Trophoblast cell (in vitro differentiated cells and primary cell): ENCODE results near the gene APOL2.
"Not testable (repeated sequence)": the region's sequence is repeated elsewhere in the genome, so short reads cannot be mapped to it uniquely, and the experiment has no call there.

ENCODE experiments used
- DNase-seq, 2 donors: peaks; one replicate each; pipeline ENCODE4 v3.0.0-alpha.2; 2016
- H2AFZ ChIP-seq: 2 replicates; pipeline ENCODE4 v1.6.1; 2013; ENCODE audit warnings: low read length, moderate library complexity, mild to moderate bottlenecking; ENCODE audit not compliant: insufficient read depth, poor library complexity
- H2AK5ac ChIP-seq: 2 replicates; pipeline ENCODE4 v1.6.1; 2013; ENCODE audit warnings: mild to moderate bottlenecking, low read length
- H2BK120ac ChIP-seq: 2 replicates; pipeline ENCODE4 v1.6.1; 2013; ENCODE audit warnings: low read length, mild to moderate bottlenecking, moderate library complexity; ENCODE audit not compliant: insufficient read depth, poor library complexity
- H2BK12ac ChIP-seq: 2 replicates; pipeline ENCODE4 v1.6.1; 2013; ENCODE audit warnings: mild to moderate bottlenecking, low read length, moderate library complexity
- H2BK5ac ChIP-seq: 2 replicates; pipeline ENCODE4 v1.6.1; 2013; ENCODE audit warnings: low read length, low read depth, moderate library complexity, mild to moderate bottlenecking; ENCODE audit not compliant: poor library complexity
- H3K14ac ChIP-seq: 2 replicates; pipeline ENCODE4 v1.6.1; 2013; ENCODE audit warnings: mild to moderate bottlenecking, low read length
- H3K18ac ChIP-seq: 2 replicates; pipeline ENCODE4 v1.6.1; 2013; ENCODE audit warnings: mild to moderate bottlenecking, low read length
- H3K23ac ChIP-seq: 2 replicates; pipeline ENCODE4 v1.6.1; 2013; ENCODE audit warnings: low read length
- H3K27ac ChIP-seq: 2 replicates; pipeline ENCODE4 v1.5.1; 2013; ENCODE audit warnings: low read depth, mild to moderate bottlenecking, inconsistent platforms, low read length, moderate library complexity
- H3K27me3 ChIP-seq: 2 replicates; pipeline ENCODE4 v1.6.1; 2013; ENCODE audit warnings: inconsistent platforms, mild to moderate bottlenecking, low read length, moderate library complexity; ENCODE audit not compliant: insufficient read depth
- H3K36me3 ChIP-seq, 2 experiments: 1 replicate in 1 of 2; 2 replicates in 1 of 2; pipeline ENCODE4 v1.6.1; 2013; ENCODE audit warnings: low read length in 2 of 2, mild to moderate bottlenecking in 2 of 2, moderate library complexity in 1 of 2; ENCODE audit not compliant: insufficient read depth in 2 of 2, control insufficient read depth in 1 of 2
- H3K4ac ChIP-seq: 2 replicates; pipeline ENCODE4 v1.6.1; 2013; ENCODE audit warnings: low read depth, mild to moderate bottlenecking, low read length, moderate library complexity
- H3K4me1 ChIP-seq, 2 experiments: 1 replicate in 1 of 2; 2 replicates in 1 of 2; pipeline ENCODE4 v1.6.1; 2013; ENCODE audit warnings: low read length in 2 of 2, mild to moderate bottlenecking in 2 of 2, moderate library complexity in 1 of 2; ENCODE audit not compliant: insufficient read depth in 2 of 2, control insufficient read depth in 1 of 2
- H3K4me2 ChIP-seq: 2 replicates; pipeline ENCODE4 v1.6.1; 2013; ENCODE audit warnings: inconsistent platforms, mild to moderate bottlenecking, low read length, moderate library complexity
- H3K4me3 ChIP-seq: 2 replicates; pipeline ENCODE4 v1.5.1; 2013; ENCODE audit warnings: mild to moderate bottlenecking, low read depth, low read length, inconsistent platforms
- H3K79me1 ChIP-seq: one replicate; pipeline ENCODE4 v1.6.1; 2013; ENCODE audit warnings: low read length
- H3K79me2 ChIP-seq: 2 replicates; pipeline ENCODE4 v1.6.1; 2013; ENCODE audit warnings: low read length, mild to moderate bottlenecking; ENCODE audit not compliant: control insufficient read depth, insufficient read depth, poor library complexity
- H3K9ac ChIP-seq: 2 replicates; pipeline ENCODE4 v1.6.1; 2013; ENCODE audit warnings: mild to moderate bottlenecking, low read length
- H3K9me3 ChIP-seq: 2 replicates; pipeline ENCODE4 v1.6.1; 2013; ENCODE audit warnings: low read depth, mild to moderate bottlenecking, control low read depth, inconsistent platforms, low read length; ENCODE audit not compliant: insufficient read depth
- H4K12ac ChIP-seq: 2 replicates; pipeline ENCODE4 v1.6.1; 2013; ENCODE audit warnings: low read depth, mild to moderate bottlenecking, low read length, moderate library complexity
- H4K8ac ChIP-seq: 2 replicates; pipeline ENCODE4 v1.6.1; 2013; ENCODE audit warnings: low read depth, mild to moderate bottlenecking, low read length, moderate library complexity
- H4K91ac ChIP-seq: one replicate; pipeline ENCODE4 v1.6.1; 2013; ENCODE audit warnings: low read depth, mild to moderate bottlenecking, low read length, moderate library complexity
- WGBS: extraction: QIAGEN DNeasy Blood & Tissue Kit; methylation state at CpG from one replicate; pipeline ENCODE4 v1.1.7; 2013; ENCODE audit warnings: missing lambda C conversion rate; ENCODE audit not compliant: insufficient read length, insufficient coverage; ENCODE audit errors: extremely low coverage; 5-methylcytosine and 5-hydroxymethylcytosine counted together

The APOL2 gene

DNA sequence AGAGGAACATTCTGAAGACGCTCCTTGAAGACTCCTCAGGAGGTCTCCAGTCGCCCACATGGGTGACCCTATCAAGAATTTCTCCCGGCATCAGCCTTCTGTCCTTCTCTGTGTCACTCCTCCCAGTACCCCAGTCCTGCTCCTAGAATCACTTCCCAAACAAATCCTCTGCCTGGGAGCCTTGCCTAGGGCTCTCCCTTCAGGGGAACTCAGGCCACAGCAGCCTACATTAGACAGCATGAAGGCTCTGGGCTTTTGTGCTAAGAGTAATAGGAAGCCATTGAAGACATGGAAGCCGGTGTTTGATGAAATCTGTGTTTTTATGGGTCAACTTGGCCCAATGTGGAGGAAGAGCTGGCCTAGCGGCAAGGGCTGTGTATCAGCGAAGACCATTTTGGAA lies 51.5 kb downstream of the APOL2 start:
- not testable (repeated sequence) for H3K4me3 ChIP-seq, H3K4me2 ChIP-seq, H3K4me1 ChIP-seq, H3K27ac ChIP-seq, H3K27me3 ChIP-seq, H3K36me3 ChIP-seq, H3K14ac ChIP-seq, H2BK5ac ChIP-seq, H4K12ac ChIP-seq, H3K4ac ChIP-seq, H3K23ac ChIP-seq, H3K9me3 ChIP-seq, H2AK5ac ChIP-seq, H4K91ac ChIP-seq, H2BK12ac ChIP-seq, H3K79me1 ChIP-seq, H3K18ac ChIP-seq, H3K79me2 ChIP-seq, H2AFZ ChIP-seq, H3K9ac ChIP-seq, H2BK120ac ChIP-seq, H4K8ac ChIP-seq, DNase-seq
- WGBS: no CpG with 5 or more reads among the region's 6 CpGs

DNA sequence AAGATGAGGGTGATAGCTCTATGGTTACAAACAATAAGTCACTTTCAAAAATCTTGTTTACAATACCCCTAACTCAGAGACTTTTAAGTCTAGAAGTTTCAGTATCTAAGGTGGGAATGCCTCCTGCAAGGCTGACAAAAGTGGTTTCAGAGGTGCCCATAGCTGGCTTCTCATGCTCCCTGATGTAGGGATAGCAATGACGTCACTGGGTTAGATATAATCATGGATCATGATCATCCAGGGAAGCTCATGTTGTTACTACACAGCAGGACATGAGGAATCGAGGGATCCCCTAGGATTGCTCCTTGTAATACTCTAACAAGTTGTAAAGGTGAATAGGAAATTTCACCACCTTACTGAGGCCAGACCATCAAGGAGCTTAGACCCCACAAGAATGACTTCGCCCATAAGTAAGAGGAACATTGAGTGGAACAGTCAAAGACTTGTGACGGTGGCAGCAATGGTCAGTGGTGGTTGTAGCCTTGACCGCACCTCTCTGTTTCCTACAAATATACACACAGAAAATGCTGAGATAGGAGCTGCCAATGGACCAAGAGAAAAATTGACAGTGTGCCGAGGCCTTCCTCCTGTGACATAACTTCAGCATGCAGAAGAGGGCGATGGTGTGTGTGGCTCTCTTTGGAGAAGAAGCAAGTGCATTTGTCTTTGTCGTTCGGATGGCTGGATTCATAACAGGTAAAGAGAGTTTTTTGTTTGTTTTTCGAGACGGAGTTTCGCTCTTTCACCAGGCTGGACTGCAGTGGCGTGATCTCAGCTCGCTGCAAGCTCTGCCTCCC lies 53.3 kb downstream of the APOL2 start:
- Histone ChIP-seq H3K4me2 (no peak overlapping the region), H2AFZ (no peak overlapping the region), H3K79me1 (no peaks in the 10 kb centered on the region), H4K91ac (no peak overlapping the region), H3K4ac (no peak overlapping the region), H3K36me3 (no peaks in the 10 kb centered on the region), H3K79me2 (no peaks in the 10 kb centered on the region), H3K9ac (no peak overlapping the region), H3K9me3 (peaks cover 1% of the 10 kb centered on the region), H3K23ac (no peak overlapping the region), H3K27ac (no peak overlapping the region), H2AK5ac (no peak overlapping the region), H2BK120ac (no peak overlapping the region), H3K27me3 (no peaks in the 10 kb centered on the region), H4K12ac (no peak overlapping the region), H3K4me3 (no peak overlapping the region), H3K18ac (no peak overlapping the region), H2BK12ac (no peak overlapping the region), H3K14ac (no peak overlapping the region), H2BK5ac (no peak overlapping the region), H4K8ac (no peak overlapping the region), H3K4me1 (no peaks in the 10 kb centered on the region)
- peak in 1 of 2 donors; percentile 14 for DNase-seq
- WGBS: no CpG with 5 or more reads among the region's 14 CpGs

DNA sequence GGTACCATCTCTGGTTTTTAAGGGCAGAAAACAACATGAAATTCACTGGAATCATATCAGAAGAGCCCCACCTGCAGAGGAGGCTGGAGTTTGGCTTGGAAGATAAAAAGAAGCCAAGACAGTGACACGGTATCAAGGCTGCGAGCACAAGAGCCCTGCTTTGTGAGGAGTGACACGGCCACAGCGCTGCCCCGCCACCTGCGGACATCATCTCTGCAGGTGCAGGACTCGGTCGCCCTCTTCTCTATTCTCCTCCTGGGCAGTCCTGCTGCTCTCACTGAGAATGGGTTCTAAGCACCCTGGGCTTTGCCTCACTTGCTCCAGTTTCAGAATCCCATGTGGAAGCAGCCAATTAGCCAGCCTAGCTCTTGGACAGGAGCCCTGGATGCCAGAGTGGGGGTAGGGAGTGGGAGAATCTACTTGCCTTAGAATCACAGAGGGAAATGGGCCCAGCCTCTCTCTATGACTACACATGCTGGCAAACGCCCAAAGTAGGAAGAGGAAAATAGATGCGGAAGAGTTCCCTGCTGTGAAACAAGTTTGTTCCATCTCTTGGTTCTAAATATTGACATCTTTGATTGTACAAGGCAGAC lies 54.8 kb downstream of the APOL2 start:
- Histone ChIP-seq H3K27me3 (no peaks in the 10 kb centered on the region), H2BK120ac (no peak overlapping the region), H3K9ac (no peak overlapping the region), H3K27ac (no peak overlapping the region), H3K4me2 (no peak overlapping the region), H2AFZ (no peak overlapping the region), H2AK5ac (no peak overlapping the region), H3K23ac (no peak overlapping the region), H3K4me3 (no peak overlapping the region), H4K91ac (no peak overlapping the region), H2BK5ac (no peak overlapping the region), H4K12ac (no peak overlapping the region), H3K36me3 (no peaks in the 10 kb centered on the region), H3K14ac (no peak overlapping the region), H3K79me2 (no peaks in the 10 kb centered on the region), H3K4me1 (no peaks in the 10 kb centered on the region), H3K4ac (no peak overlapping the region), H3K18ac (no peak overlapping the region), H2BK12ac (no peak overlapping the region), H3K79me1 (no peaks in the 10 kb centered on the region), H3K9me3 (no peaks in the 10 kb centered on the region), H4K8ac (no peak overlapping the region)
- no peak for DNase-seq
- whole genome bisulfite sequencing: no CpG with 5 or more reads among the region's 10 CpGs

DNA sequence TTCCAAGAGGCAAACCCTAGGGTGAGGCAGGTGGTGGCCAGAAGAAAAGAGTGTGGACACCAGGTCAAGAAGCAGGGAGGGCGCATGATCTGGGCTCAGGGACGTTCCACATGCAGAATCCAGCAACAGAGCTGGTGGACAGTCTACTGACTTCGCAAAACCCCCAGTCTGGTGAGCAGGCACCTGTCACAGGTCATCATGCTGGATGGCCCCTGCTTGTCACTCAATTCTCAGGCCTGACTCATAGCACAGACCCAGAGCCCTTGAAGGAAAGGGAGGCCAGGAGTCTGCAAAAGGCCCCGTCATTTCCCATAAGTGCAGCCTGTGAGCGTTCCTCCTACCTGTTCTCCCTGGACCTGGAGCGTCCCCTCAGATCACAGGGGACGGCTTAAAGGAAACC lies 55.9 kb downstream of the APOL2 start:
- Histone ChIP-seq H3K4ac (no peak overlapping the region), H3K23ac (no peak overlapping the region), H3K4me1 (no peaks in the 10 kb centered on the region), H3K4me2 (no peak overlapping the region), H4K12ac (no peak overlapping the region), H3K79me1 (no peaks in the 10 kb centered on the region), H3K18ac (no peak overlapping the region), H3K4me3 (no peak overlapping the region), H2BK5ac (no peak overlapping the region), H2BK120ac (no peak overlapping the region), H3K27ac (no peak overlapping the region), H3K9me3 (no peaks in the 10 kb centered on the region), H4K8ac (no peak overlapping the region), H3K36me3 (no peaks in the 10 kb centered on the region), H2AK5ac (no peak overlapping the region), H3K27me3 (no peaks in the 10 kb centered on the region), H3K79me2 (no peaks in the 10 kb centered on the region), H2BK12ac (no peak overlapping the region), H4K91ac (no peak overlapping the region), H2AFZ (no peak overlapping the region), H3K9ac (no peak overlapping the region), H3K14ac (no peak overlapping the region)
- WGBS: no CpG with 5 or more reads among the region's 7 CpGs
- DNase-seq: no peak
